Measurements from ENCODE around the gene DAB1.

DNA sequence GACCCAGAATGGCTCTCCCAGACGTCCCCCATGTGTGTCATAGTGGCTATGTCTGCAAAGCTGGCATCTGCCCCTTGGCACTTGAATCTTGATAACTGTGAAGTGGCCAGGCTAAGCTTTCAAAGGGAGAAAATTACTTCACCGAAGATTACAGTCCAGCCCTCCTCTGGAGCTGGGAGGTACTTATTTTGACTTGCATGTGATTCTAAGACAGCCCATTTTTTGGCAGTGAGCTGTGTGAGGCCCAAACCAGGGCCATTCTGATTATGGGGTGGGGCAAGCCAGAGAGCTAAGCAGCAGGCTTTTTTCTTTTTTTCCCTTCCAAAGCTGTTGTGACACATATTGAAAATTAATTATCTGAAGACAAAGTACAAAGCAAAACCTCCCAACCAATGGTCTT is 415.9 kb downstream of the DAB1 start:
- TF ChIP-seq, protein P1, sequence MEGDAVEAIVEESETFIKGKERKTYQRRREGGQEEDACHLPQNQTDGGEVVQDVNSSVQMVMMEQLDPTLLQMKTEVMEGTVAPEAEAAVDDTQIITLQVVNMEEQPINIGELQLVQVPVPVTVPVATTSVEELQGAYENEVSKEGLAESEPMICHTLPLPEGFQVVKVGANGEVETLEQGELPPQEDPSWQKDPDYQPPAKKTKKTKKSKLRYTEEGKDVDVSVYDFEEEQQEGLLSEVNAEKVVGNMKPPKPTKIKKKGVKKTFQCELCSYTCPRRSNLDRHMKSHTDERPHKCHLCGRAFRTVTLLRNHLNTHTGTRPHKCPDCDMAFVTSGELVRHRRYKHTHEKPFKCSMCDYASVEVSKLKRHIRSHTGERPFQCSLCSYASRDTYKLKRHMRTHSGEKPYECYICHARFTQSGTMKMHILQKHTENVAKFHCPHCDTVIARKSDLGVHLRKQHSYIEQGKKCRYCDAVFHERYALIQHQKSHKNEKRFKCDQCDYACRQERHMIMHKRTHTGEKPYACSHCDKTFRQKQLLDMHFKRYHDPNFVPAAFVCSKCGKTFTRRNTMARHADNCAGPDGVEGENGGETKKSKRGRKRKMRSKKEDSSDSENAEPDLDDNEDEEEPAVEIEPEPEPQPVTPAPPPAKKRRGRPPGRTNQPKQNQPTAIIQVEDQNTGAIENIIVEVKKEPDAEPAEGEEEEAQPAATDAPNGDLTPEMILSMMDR (IDR thresholded peaks at IDR 0.05; ENCODE audit: poor library complexity, severe bottlenecking) = no peak
- TF ChIP-seq POLR2AphosphoS5 (IDR thresholded peaks at IDR 0.05) (no peak), MXI1 (conservative IDR thresholded peaks at IDR 0.05; ENCODE audit: poor library complexity, severe bottlenecking) (no peak)
- TF ChIP-seq, protein P2, sequence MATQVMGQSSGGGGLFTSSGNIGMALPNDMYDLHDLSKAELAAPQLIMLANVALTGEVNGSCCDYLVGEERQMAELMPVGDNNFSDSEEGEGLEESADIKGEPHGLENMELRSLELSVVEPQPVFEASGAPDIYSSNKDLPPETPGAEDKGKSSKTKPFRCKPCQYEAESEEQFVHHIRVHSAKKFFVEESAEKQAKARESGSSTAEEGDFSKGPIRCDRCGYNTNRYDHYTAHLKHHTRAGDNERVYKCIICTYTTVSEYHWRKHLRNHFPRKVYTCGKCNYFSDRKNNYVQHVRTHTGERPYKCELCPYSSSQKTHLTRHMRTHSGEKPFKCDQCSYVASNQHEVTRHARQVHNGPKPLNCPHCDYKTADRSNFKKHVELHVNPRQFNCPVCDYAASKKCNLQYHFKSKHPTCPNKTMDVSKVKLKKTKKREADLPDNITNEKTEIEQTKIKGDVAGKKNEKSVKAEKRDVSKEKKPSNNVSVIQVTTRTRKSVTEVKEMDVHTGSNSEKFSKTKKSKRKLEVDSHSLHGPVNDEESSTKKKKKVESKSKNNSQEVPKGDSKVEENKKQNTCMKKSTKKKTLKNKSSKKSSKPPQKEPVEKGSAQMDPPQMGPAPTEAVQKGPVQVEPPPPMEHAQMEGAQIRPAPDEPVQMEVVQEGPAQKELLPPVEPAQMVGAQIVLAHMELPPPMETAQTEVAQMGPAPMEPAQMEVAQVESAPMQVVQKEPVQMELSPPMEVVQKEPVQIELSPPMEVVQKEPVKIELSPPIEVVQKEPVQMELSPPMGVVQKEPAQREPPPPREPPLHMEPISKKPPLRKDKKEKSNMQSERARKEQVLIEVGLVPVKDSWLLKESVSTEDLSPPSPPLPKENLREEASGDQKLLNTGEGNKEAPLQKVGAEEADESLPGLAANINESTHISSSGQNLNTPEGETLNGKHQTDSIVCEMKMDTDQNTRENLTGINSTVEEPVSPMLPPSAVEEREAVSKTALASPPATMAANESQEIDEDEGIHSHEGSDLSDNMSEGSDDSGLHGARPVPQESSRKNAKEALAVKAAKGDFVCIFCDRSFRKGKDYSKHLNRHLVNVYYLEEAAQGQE (IDR thresholded peaks at IDR 0.05; ENCODE audit: borderline replicate concordance) = no peak

Data from neural cell (in vitro differentiated cells).